Skeletal muscle satellite cell (primary cell): Measurements from ENCODE around the gene SMIM45.

ENCODE experiments used
- H3K27me3 ChIP-seq: 2 replicates; pipeline ENCODE4 v1.7.0; 2013; ENCODE audit warnings: low read length; ENCODE audit not compliant: control insufficient read depth, insufficient read depth
- H3K36me3 ChIP-seq: 2 replicates; pipeline ENCODE4 v1.7.0; 2013; ENCODE audit warnings: mild to moderate bottlenecking, control low read depth, low read length; ENCODE audit not compliant: insufficient read depth
- H3K4me1 ChIP-seq: 2 replicates; pipeline ENCODE4 v1.7.0; 2013; ENCODE audit warnings: low read length; ENCODE audit not compliant: control insufficient read depth, insufficient read depth
- H3K4me2 ChIP-seq: 2 replicates; pipeline ENCODE4 v1.7.0; 2013; ENCODE audit warnings: mild to moderate bottlenecking, low read length
- H3K4me3 ChIP-seq: 2 replicates; pipeline ENCODE4 v1.7.0; 2013; ENCODE audit warnings: low read length
- H3K9ac ChIP-seq: 2 replicates; pipeline ENCODE4 v1.7.0; 2013; ENCODE audit warnings: mild to moderate bottlenecking, low read depth, low read length, moderate library complexity
- H3K9me3 ChIP-seq: replicated peaks from 2 replicates; pipeline ENCODE4 v1.7.0; 2013; ENCODE audit warnings: mild to moderate bottlenecking, control low read depth, low read length

SMIM45 gene

GRCh38 chr22:41911001-41911611 is 40.8 kb upstream of the SMIM45 start:
- Histone ChIP-seq H3K9me3 (no peaks in the 10 kb centered on the region), H3K4me1 (peaks cover 12% of the 10 kb centered on the region), H3K4me2 (peak overlapping the region; percentile 80), H3K27me3 (peaks cover 56% of the 10 kb centered on the region), H3K9ac (no peak overlapping the region), H3K36me3 (peaks cover 14% of the 10 kb centered on the region), H3K4me3 (peak overlapping the region; percentile 59)

GRCh38 chr22:41912338-41913039 is 39.5 kb upstream of the SMIM45 start:
- no peak overlapping the region for H3K9ac ChIP-seq
- peaks cover 4% of the 10 kb centered on the region for H3K36me3 ChIP-seq
- no peaks in the 10 kb centered on the region for H3K9me3 ChIP-seq
- H3K4me1 ChIP-seq: peaks cover 12% of the 10 kb centered on the region
- no peak overlapping the region for H3K4me2 ChIP-seq
- peaks cover 66% of the 10 kb centered on the region for H3K27me3 ChIP-seq
- H3K4me3 ChIP-seq: no peak overlapping the region

DNA sequence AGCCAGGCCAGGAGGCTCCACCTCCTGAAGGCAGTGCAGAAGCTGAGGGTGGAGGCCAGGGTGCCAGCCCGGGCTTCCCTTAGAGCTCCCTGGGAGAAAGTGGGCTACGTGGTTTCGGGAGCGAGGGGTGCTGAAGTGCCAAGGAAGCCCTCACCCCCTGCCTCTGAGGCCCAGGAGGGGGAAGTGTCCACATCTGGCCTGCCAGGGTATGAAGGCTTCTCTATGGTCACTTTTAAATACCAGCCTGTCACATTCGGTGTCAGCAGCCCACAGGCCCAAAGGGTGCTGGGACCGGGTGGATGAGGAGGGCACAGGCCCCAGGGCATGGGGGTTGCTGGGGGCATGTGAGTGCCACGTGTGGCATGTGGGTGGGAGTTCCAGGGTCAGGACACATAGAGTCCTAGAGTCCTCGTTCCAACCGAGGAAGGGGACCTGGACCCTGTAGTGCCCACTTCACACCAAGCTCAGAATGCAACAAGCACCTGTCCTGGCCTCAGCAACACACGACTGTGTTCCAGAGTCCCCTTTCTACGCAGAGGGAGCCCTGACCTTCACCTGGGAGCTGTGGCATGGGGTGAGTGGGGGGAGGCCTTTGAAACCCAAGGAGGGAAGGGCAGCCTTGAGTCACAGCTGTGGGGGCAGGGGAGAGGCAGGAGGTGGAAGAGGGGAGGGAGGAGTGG is 38.8 kb upstream of the SMIM45 start:
- Histone ChIP-seq H3K4me2 (no peak overlapping the region), H3K36me3 (no peaks in the 10 kb centered on the region), H3K9me3 (no peaks in the 10 kb centered on the region), H3K9ac (no peak overlapping the region), H3K4me3 (no peak overlapping the region), H3K4me1 (peaks cover 16% of the 10 kb centered on the region), H3K27me3 (peaks cover 69% of the 10 kb centered on the region)

- peaks cover 18% of the 10 kb centered on the region for H3K4me1 ChIP-seq
- H3K9me3 ChIP-seq: no peaks in the 10 kb centered on the region
- H3K9ac ChIP-seq: no peak overlapping the region
- H3K27me3 ChIP-seq: peaks cover 69% of the 10 kb centered on the region
- no peak overlapping the region for H3K4me3 ChIP-seq
- H3K36me3 ChIP-seq: no peaks in the 10 kb centered on the region
- no peak overlapping the region for H3K4me2 ChIP-seq
These were observed 38.0 kb upstream of the SMIM45 start for GRCh38 chr22:41913842-41914534.

DNA sequence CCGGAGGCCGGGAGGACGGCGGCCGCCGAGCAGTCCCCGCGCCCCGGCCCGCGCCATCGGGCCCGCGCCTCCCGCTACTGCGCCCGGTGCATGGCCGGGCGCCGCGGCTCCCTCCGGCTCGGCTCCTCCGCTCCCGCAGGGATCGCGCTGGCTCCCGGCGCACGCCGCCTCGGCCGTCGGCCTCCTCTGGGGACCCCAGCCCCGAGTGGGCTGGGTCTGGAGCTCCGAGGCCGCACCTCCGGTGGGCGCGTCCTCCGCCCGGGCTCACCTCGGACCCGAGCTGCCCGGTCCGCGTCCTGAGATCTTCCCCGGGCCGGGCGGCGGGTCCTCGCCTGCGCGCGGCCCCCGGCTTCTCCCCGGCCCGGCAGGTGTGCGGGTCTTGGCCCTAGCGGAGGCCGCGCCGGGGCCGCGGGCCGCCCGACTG is 37.3 kb upstream of the SMIM45 start:
- Histone ChIP-seq H3K27me3 (peaks cover 69% of the 10 kb centered on the region), H3K9me3 (no peaks in the 10 kb centered on the region), H3K4me2 (peak overlapping the region; percentile 58), H3K9ac (no peak overlapping the region), H3K4me3 (no peak overlapping the region), H3K4me1 (peaks cover 25% of the 10 kb centered on the region), H3K36me3 (no peaks in the 10 kb centered on the region)

- H3K9ac ChIP-seq: no peak within 1 kb of the TSS
- H3K36me3 ChIP-seq: no peaks in the 10 kb centered on the region
- H3K9me3 ChIP-seq: no peaks in the 10 kb centered on the region
- peak within 1 kb of the TSS; percentile 58 for H3K4me2 ChIP-seq
- H3K4me1 ChIP-seq: peaks cover 25% of the 10 kb centered on the region
- H3K27me3 ChIP-seq: peaks cover 69% of the 10 kb centered on the region
- no peak within 1 kb of the TSS for H3K4me3 ChIP-seq
These were observed 36.7 kb upstream of the SMIM45 start, which contains the start of gene SHISA8 for GRCh38 chr22:41915035-41915785. Gene SHISA8 (minus strand): TSS chr22:41915074. CDS start chr22:41914667, 407 bp downstream.

DNA sequence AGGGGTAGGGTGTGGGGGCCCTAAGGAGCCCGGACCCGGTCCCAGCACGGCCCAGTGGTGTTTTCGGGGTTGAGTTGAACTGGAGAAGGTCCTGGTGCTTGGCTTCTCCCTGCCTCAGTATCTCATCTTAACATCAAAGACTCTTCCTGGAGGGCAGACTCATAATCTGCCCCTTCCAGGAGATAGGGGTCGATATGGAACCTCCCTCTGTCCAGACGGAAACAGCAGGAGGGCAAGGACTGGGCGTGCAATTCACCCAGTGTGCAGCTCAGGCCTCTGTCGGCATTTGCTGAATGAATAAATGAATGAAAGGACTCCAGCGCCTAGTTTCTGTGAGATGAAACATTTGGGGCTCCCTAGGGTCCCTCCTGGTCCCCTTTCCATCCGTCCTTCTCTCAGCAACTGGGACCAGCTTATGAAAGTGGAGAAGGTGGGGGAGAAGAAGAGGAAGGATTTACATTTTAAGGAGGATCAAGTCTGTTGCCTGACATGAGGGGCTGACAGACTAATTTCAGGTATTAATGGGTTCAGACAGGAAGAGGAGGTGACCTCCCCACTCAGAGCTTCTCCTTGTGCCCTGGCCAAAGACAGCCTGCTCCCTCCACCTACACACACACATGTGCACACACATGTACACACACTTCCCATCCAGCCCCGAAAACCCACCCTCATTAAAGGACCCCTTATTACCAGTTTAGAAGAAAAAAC is 36.0 kb upstream of the SMIM45 start:
- peaks cover 62% of the 10 kb centered on the region for H3K27me3 ChIP-seq
- H3K4me2 ChIP-seq: no peak overlapping the region
- H3K4me3 ChIP-seq: no peak overlapping the region
- no peak overlapping the region for H3K9ac ChIP-seq
- no peaks in the 10 kb centered on the region for H3K9me3 ChIP-seq
- H3K4me1 ChIP-seq: peaks cover 18% of the 10 kb centered on the region
- no peaks in the 10 kb centered on the region for H3K36me3 ChIP-seq

DNA sequence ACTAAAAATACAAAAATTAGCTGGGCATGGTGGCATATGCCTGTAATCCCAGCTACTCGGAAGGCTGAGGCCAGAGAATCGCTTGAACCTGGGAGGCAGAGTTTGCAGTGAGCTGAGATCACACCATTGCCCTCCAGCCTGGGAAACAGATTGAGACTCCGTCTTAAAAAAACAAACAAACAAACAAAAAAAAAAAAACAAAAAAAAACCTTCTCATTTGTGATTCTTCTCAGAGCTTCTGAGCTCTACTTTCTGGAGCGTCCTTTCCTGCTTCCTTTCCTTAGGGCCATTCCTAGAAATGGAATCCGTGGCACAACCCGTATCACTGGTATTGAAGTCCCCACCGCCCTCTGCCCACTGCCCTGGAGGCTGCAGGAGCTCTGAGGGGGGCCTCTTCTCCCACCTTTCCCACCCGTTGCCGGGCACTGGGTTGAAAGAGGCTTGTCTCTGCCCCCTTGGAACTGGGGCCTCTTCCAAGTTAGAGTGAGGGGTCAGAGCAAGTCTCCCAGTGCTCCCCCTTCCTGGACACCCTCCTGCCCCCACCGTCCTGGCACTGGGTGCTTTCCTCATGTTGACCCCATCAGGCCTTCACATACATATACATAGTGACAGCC is 35.1 kb upstream of the SMIM45 start:
- no peak overlapping the region for H3K4me3 ChIP-seq
- peaks cover 14% of the 10 kb centered on the region for H3K4me1 ChIP-seq
- H3K36me3 ChIP-seq: no peaks in the 10 kb centered on the region
- H3K9me3 ChIP-seq: no peaks in the 10 kb centered on the region
- H3K4me2 ChIP-seq: no peak overlapping the region
- H3K9ac ChIP-seq: no peak overlapping the region
- H3K27me3 ChIP-seq: peaks cover 53% of the 10 kb centered on the region

DNA sequence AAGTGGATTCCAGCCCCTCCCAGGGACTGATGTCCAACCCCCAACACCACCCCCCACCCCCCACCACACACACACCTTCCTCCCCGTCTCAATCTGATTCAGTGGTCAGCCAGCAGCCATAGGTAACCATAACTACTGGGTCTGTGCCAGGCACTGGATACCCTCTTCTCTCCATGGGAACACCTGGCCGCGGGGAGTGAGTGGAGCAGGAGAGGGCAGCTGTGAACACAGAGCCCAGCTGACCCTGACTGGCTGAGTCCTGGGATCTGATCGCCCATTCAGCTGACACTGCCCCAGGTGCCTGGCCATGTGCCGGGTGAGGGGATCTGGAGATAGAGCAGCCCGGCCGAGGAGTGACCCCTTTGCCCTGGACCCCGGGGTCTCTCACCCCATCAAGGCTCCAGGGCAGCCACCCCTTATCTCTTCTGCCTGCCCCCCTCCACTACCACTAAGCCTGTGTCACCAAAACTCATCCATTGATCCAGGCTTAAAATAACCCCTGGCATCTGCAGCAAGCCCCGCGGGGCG is 34.5 kb upstream of the SMIM45 start:
- Histone ChIP-seq H3K9ac (no peak overlapping the region), H3K4me1 (peaks cover 14% of the 10 kb centered on the region), H3K9me3 (no peaks in the 10 kb centered on the region), H3K27me3 (peaks cover 47% of the 10 kb centered on the region), H3K36me3 (no peaks in the 10 kb centered on the region), H3K4me2 (no peak overlapping the region), H3K4me3 (no peak overlapping the region)
